HepG2 (cell line): ENCODE results near the gene FUT3. TPM values are rescaled to one million over a fixed set of nuclear protein-coding genes. Genes with fewer than 3 reads are reported as not detected.
A peak's percentile ranks its signal among the peaks of the same experiment; 100 is the strongest.

Experiments
- ARID4A ChIP-seq: sonication (generic); formaldehyde crosslinking; IDR thresholded peaks from 2 replicates; pipeline ENCODE4 v1.5.0; 2020; ENCODE audit warnings: mild to moderate bottlenecking, missing genetic modification reagents, borderline replicate concordance
- DNMT3B ChIP-seq: conservative IDR thresholded peaks from 2 replicates; pipeline ENCODE4 v1.6.1; 2016; ENCODE audit warnings: missing biosample characterization, control low read depth
- HMG20B ChIP-seq: conservative IDR thresholded peaks from 2 replicates; pipeline ENCODE4 v1.6.1; 2016; ENCODE audit warnings: missing genetic modification reagents, missing compliant biosample characterization
- MAFF ChIP-seq: IDR thresholded peaks from 2 replicates; pipeline ENCODE4 v1.6.1; 2011; ENCODE audit warnings: low read depth, low read length, improper control_type of control experiment
- PLRG1 ChIP-seq: fragments of 450-650 bp; conservative IDR thresholded peaks from 2 replicates; pipeline ENCODE4 v1.6.1; 2016
- SP1 ChIP-seq, 2 experiments: fragments of 450-650 bp in 1 of 2; sonication (generic) in 1 of 2; formaldehyde crosslinking in 1 of 2; IDR thresholded peaks; 2 replicates each; pipeline versions ENCODE4 v1.4.0 to v1.6.1; 2016 to 2020; ENCODE audit warnings: missing genetic modification reagents in 1 of 2
- TCF7 ChIP-seq: sonication (generic); IDR thresholded peaks from 2 replicates; pipeline ENCODE4 v1.6.1; 2016; ENCODE audit warnings: antibody characterized with exemption, low read depth
- TCF7L2 ChIP-seq: IDR thresholded peaks from 2 replicates; pipeline ENCODE4 v1.6.1; 2011; ENCODE audit warnings: mild to moderate bottlenecking, low read depth, low read length, moderate library complexity
- YEATS2 ChIP-seq: sonication (generic); formaldehyde crosslinking; IDR thresholded peaks from 2 replicates; pipeline ENCODE4 v1.4.0; 2020; ENCODE audit warnings: missing genetic modification reagents, borderline replicate concordance
- ZFX ChIP-seq: sonication (generic); formaldehyde crosslinking; IDR thresholded peaks from 2 replicates; pipeline ENCODE4 v1.4.0; 2020; ENCODE audit warnings: mild to moderate bottlenecking, low read depth, missing genetic modification reagents, moderate library complexity
- ZMYM4 ChIP-seq: sonication (generic); formaldehyde crosslinking; IDR thresholded peaks from 2 replicates; pipeline ENCODE4 v1.8.1; 2023; ENCODE audit warnings: mild to moderate bottlenecking, missing genetic modification reagents
- ZSCAN9 ChIP-seq: IDR thresholded peaks from 2 replicates; pipeline ENCODE4 v1.6.1; 2016; ENCODE audit warnings: borderline replicate concordance
- polyA plus RNA-seq, 8 experiments: library from polyadenylated mRNA; depleted of rRNA in 3 of 8; stranded (reverse) in 7 of 8; unstranded in 1 of 8; fragments of >200 nt; fragmentation: Illumina TruSeq in 4 of 8; extraction: Trizol in 4 of 8; gene quantifications; 2 replicates each; pipeline versions ENCODE4 v1.2.1 to v1.2.3, GENCODE V29; 2011 to 2016; ENCODE audit warnings: low read depth in 4 of 8, missing spikeins in 1 of 8, mixed read lengths in 1 of 8; ENCODE audit not compliant: insufficient read depth in 1 of 8
- total RNA-seq, 5 experiments: library from RNA; depleted of rRNA; stranded (reverse); fragments of >200 nt; fragmentation: Illumina TruSeq; extraction: Trizol; gene quantifications; 2 replicates each; pipeline ENCODE4 v1.2.3, GENCODE V29; 2016; ENCODE audit warnings: low read depth in 1 of 5
- TF ChIP-seq, protein P1 (sequence below): sonication (generic); formaldehyde crosslinking; IDR thresholded peaks from 2 replicates; pipeline ENCODE4 v1.8.0; 2022; ENCODE audit warnings: missing genetic modification reagents, mild to moderate bottlenecking, moderate library complexity, borderline replicate concordance
- TF ChIP-seq, protein P2 (sequence below): sonication (generic); formaldehyde crosslinking; IDR thresholded peaks from 2 replicates; pipeline ENCODE4 v1.5.0; 2020; ENCODE audit warnings: mild to moderate bottlenecking, missing genetic modification reagents
- TF ChIP-seq, protein P3 (sequence below): sonication (generic); formaldehyde crosslinking; IDR thresholded peaks from 2 replicates; pipeline ENCODE4 v1.4.0; 2020; ENCODE audit warnings: mild to moderate bottlenecking, missing genetic modification reagents
- TF ChIP-seq, protein P4 (sequence below): sonication (generic); formaldehyde crosslinking; IDR thresholded peaks from 2 replicates; pipeline ENCODE4 v1.5.0; 2020; ENCODE audit warnings: missing genetic modification reagents
- TF ChIP-seq, protein P5 (sequence below): sonication (generic); formaldehyde crosslinking; IDR thresholded peaks from 2 replicates; pipeline ENCODE4 v1.8.0; 2022; ENCODE audit warnings: mild to moderate bottlenecking, missing genetic modification reagents

The FUT3 gene
- total and polyA plus RNA-seq, 2 of the 13 experiments (the other 11 are each of a cell fraction or from before 2014, with no cell fraction given) = 0.53 to 1.1 TPM

- TF ChIP-seq, protein P1, sequence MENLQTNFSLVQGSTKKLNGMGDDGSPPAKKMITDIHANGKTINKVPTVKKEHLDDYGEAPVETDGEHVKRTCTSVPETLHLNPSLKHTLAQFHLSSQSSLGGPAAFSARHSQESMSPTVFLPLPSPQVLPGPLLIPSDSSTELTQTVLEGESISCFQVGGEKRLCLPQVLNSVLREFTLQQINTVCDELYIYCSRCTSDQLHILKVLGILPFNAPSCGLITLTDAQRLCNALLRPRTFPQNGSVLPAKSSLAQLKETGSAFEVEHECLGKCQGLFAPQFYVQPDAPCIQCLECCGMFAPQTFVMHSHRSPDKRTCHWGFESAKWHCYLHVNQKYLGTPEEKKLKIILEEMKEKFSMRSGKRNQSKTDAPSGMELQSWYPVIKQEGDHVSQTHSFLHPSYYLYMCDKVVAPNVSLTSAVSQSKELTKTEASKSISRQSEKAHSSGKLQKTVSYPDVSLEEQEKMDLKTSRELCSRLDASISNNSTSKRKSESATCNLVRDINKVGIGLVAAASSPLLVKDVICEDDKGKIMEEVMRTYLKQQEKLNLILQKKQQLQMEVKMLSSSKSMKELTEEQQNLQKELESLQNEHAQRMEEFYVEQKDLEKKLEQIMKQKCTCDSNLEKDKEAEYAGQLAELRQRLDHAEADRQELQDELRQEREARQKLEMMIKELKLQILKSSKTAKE (CRISPR knock-in tag) = peak; percentile 57; the same call in 1 of the 2 replicates
- TF ChIP-seq HMG20B (0 out of 2 replicates have a peak, but pooled peaks have one; percentile 59), ZSCAN9 (CRISPR knock-in tag) (peak; percentile 36; the same call in 1 of the 2 replicates), ZFX (CRISPR knock-in tag) (peak; percentile 86), SP1 (IDR thresholded peaks at IDR 0.05) (no peak; the same call in 1 of the 2 replicates), SP1 (CRISPR knock-in tag; IDR thresholded peaks at IDR 0.05) (peak; percentile 67), YEATS2 (CRISPR knock-in tag) (peak; percentile 93), ZMYM4 (CRISPR knock-in tag) (peak; percentile 97), TCF7L2 (no peak), DNMT3B (CRISPR knock-in tag) (no peak), TCF7 (no peak), MAFF (no peak), ARID4A (CRISPR knock-in tag) (peak; percentile 79; the same call in 1 of the 2 replicates), PLRG1 (no peak)
- TF ChIP-seq, protein P2, sequence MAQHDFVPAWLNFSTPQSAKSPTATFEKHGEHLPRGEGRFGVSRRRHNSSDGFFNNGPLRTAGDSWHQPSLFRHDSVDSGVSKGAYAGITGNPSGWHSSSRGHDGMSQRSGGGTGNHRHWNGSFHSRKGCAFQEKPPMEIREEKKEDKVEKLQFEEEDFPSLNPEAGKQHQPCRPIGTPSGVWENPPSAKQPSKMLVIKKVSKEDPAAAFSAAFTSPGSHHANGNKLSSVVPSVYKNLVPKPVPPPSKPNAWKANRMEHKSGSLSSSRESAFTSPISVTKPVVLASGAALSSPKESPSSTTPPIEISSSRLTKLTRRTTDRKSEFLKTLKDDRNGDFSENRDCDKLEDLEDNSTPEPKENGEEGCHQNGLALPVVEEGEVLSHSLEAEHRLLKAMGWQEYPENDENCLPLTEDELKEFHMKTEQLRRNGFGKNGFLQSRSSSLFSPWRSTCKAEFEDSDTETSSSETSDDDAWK = no peak
- TF ChIP-seq, protein P3, sequence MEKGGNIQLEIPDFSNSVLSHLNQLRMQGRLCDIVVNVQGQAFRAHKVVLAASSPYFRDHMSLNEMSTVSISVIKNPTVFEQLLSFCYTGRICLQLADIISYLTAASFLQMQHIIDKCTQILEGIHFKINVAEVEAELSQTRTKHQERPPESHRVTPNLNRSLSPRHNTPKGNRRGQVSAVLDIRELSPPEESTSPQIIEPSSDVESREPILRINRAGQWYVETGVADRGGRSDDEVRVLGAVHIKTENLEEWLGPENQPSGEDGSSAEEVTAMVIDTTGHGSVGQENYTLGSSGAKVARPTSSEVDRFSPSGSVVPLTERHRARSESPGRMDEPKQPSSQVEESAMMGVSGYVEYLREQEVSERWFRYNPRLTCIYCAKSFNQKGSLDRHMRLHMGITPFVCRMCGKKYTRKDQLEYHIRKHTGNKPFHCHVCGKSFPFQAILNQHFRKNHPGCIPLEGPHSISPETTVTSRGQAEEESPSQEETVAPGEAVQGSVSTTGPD (CRISPR knock-in tag) = no peak
- TF ChIP-seq, protein P4, sequence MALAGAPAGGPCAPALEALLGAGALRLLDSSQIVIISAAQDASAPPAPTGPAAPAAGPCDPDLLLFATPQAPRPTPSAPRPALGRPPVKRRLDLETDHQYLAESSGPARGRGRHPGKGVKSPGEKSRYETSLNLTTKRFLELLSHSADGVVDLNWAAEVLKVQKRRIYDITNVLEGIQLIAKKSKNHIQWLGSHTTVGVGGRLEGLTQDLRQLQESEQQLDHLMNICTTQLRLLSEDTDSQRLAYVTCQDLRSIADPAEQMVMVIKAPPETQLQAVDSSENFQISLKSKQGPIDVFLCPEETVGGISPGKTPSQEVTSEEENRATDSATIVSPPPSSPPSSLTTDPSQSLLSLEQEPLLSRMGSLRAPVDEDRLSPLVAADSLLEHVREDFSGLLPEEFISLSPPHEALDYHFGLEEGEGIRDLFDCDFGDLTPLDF = no peak
- TF ChIP-seq, protein P5, sequence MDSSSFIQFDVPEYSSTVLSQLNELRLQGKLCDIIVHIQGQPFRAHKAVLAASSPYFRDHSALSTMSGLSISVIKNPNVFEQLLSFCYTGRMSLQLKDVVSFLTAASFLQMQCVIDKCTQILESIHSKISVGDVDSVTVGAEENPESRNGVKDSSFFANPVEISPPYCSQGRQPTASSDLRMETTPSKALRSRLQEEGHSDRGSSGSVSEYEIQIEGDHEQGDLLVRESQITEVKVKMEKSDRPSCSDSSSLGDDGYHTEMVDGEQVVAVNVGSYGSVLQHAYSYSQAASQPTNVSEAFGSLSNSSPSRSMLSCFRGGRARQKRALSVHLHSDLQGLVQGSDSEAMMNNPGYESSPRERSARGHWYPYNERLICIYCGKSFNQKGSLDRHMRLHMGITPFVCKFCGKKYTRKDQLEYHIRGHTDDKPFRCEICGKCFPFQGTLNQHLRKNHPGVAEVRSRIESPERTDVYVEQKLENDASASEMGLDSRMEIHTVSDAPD (CRISPR knock-in tag) = peak; percentile 69; the same call in 1 of the 2 replicates
Observed at GRCh38 chr19:5827891-5828660, 23.2 kb downstream of the FUT3 start (continued).
